ENCODE measurements around the gene KLHL22. TPM values are rescaled to one million over a fixed set of nuclear protein-coding genes. Genes with fewer than 3 reads are reported as not detected.

Gene KLHL22
- total RNA-seq, 1 donor: 36.9 TPM

GRCh38 chr22:20423008-20423905 is 72.3 kb downstream of the KLHL22 start:
- no peak for TF ChIP-seq CTCF (IDR thresholded peaks at IDR 0.05; ENCODE audit: extremely low read depth, low read depth, low read length)
- Histone ChIP-seq H3K4me3 (ENCODE audit: insufficient read depth, low read length) (no peak overlapping the region), H3K27me3 (ENCODE audit: insufficient read depth, low read length) (no peaks in the 10 kb centered on the region), H3K4me1 (ENCODE audit: insufficient read depth, low read length) (peaks cover 16% of the 10 kb centered on the region), H3K4me2 (ENCODE audit: insufficient read depth, low read length) (no peak overlapping the region), H3K9me3 (ENCODE audit: low read depth, low read length) (no peaks in the 10 kb centered on the region), H3K27ac (ENCODE audit: low read depth, low read length) (peak overlapping the region; percentile 58), H4K20me1 (ENCODE audit: insufficient read depth, low read length) (peaks cover 20% of the 10 kb centered on the region), H3K36me3 (ENCODE audit: insufficient read depth, low read length) (peaks cover 19% of the 10 kb centered on the region), H3K79me2 (ENCODE audit: insufficient read depth, low read length) (no peaks in the 10 kb centered on the region), H2AFZ (ENCODE audit: low read length) (no peak overlapping the region)
- DNase-seq (ENCODE audit: insufficient read length, low spot score, missing footprints): peak; percentile 98

GRCh38 chr22:20422271-20423007 is 73.2 kb downstream of the KLHL22 start:
- H3K27me3 ChIP-seq (ENCODE audit: insufficient read depth, low read length): no peaks in the 10 kb centered on the region
- no peaks in the 10 kb centered on the region for H3K9me3 ChIP-seq (ENCODE audit: low read depth, low read length)
- peaks cover 16% of the 10 kb centered on the region for H4K20me1 ChIP-seq (ENCODE audit: insufficient read depth, low read length)
- H3K27ac ChIP-seq (ENCODE audit: low read depth, low read length): peak overlapping the region; percentile 58
- peaks cover 13% of the 10 kb centered on the region for H3K36me3 ChIP-seq (ENCODE audit: insufficient read depth, low read length)
- H3K4me2 ChIP-seq (ENCODE audit: insufficient read depth, low read length): peak overlapping the region; percentile 38
- DNase-seq (ENCODE audit: insufficient read length, low spot score, missing footprints): peak; percentile 96
- peaks cover 16% of the 10 kb centered on the region for H3K4me1 ChIP-seq (ENCODE audit: insufficient read depth, low read length)
- no peak overlapping the region for H3K4me3 ChIP-seq (ENCODE audit: insufficient read depth, low read length)
- no peak overlapping the region for H2AFZ ChIP-seq (ENCODE audit: low read length)
- H3K79me2 ChIP-seq (ENCODE audit: insufficient read depth, low read length): no peaks in the 10 kb centered on the region
- no peak for TF ChIP-seq CTCF (IDR thresholded peaks at IDR 0.05; ENCODE audit: extremely low read depth, low read depth, low read length)

DNA sequence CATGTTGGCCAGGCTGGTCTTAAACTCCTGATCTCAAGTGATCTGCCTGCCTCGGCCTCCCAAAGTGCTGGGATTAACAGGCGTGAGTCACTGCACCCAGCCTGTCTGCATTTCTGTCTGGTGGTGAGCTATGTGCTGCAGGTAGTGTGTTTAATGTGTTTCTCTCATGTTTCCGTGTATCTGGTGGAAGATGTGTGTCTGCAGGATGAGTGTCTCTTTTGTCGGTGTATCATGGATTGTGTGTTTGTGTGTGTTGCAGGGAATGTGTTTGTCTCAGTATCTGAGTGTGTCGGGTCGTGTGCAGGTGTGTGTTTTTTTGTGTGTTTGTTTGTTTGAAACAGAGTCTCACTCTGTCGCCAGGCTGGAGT is 74.1 kb downstream of the KLHL22 start:
- H4K20me1 ChIP-seq (ENCODE audit: insufficient read depth, low read length): peaks cover 11% of the 10 kb centered on the region
- no peak overlapping the region for H2AFZ ChIP-seq (ENCODE audit: low read length)

More for the DNA sequence above, 74.1 kb downstream of the KLHL22 start:
- TF ChIP-seq CTCF (IDR thresholded peaks at IDR 0.05; ENCODE audit: extremely low read depth, low read depth, low read length): no peak
- Histone ChIP-seq H3K9me3 (ENCODE audit: low read depth, low read length) (no peaks in the 10 kb centered on the region), H3K79me2 (ENCODE audit: insufficient read depth, low read length) (no peaks in the 10 kb centered on the region), H3K4me1 (ENCODE audit: insufficient read depth, low read length) (peaks cover 16% of the 10 kb centered on the region), H3K4me3 (ENCODE audit: insufficient read depth, low read length) (no peak overlapping the region), H3K27ac (ENCODE audit: low read depth, low read length) (no peak overlapping the region), H3K4me2 (ENCODE audit: insufficient read depth, low read length) (no peak overlapping the region), H3K36me3 (ENCODE audit: insufficient read depth, low read length) (peaks cover 8% of the 10 kb centered on the region), H3K27me3 (ENCODE audit: insufficient read depth, low read length) (no peaks in the 10 kb centered on the region)
- peak; percentile 58 for DNase-seq (ENCODE audit: insufficient read length, low spot score, missing footprints)
